HL-60 (cell line): Measurements from ENCODE around the gene RP9.

Source experiments
- DNase-seq, 2 experiments: peaks; one replicate each; pipeline ENCODE4 v3.0.0-alpha.2; 2010 to 2020; ENCODE audit warnings: low read depth in 1 of 2, low spot score in 1 of 2
- H3K27ac ChIP-seq: fragments of 250-450 bp; sonication (Bioruptor Pico); replicated peaks from 2 replicates; pipeline ENCODE4 v1.5.1; 2020; ENCODE audit warnings: mild to moderate bottlenecking, moderate library complexity
- H3K27me3 ChIP-seq: fragments of 250-450 bp; sonication (Bioruptor Pico); 2 replicates; pipeline ENCODE4 v1.5.1; 2021; ENCODE audit warnings: mild to moderate bottlenecking, moderate library complexity; ENCODE audit not compliant: insufficient read depth, poor library complexity, severe bottlenecking
- H3K4me3 ChIP-seq: replicated peaks from 2 replicates; pipeline ENCODE4 v1.5.1; 2011; ENCODE audit warnings: mild to moderate bottlenecking, control low read depth, low read length; ENCODE audit not compliant: insufficient read depth
- GABPA ChIP-seq: IDR thresholded peaks from 2 replicates; pipeline ENCODE4 v1.6.1; 2012; ENCODE audit warnings: low read depth
- POLR2AphosphoS5 ChIP-seq: IDR thresholded peaks from 2 replicates; pipeline ENCODE4 v1.6.1; 2012; ENCODE audit warnings: low read depth
- SPI1 ChIP-seq: IDR thresholded peaks from 2 replicates; pipeline ENCODE4 v1.6.1; 2012; ENCODE audit warnings: low read depth, mild to moderate bottlenecking, borderline replicate concordance
- TF ChIP-seq, protein P1 (sequence below): IDR thresholded peaks from 2 replicates; pipeline ENCODE4 v1.6.1; 2012; ENCODE audit warnings: low read depth; ENCODE audit not compliant: insufficient replicate concordance
- TF ChIP-seq, protein P2 (sequence below): IDR thresholded peaks from one replicate; pipeline ENCODE4 v1.5.1; 2011; ENCODE audit warnings: low read length, control low read depth, inconsistent platforms; ENCODE audit not compliant: insufficient read depth

RP9 gene

DNA sequence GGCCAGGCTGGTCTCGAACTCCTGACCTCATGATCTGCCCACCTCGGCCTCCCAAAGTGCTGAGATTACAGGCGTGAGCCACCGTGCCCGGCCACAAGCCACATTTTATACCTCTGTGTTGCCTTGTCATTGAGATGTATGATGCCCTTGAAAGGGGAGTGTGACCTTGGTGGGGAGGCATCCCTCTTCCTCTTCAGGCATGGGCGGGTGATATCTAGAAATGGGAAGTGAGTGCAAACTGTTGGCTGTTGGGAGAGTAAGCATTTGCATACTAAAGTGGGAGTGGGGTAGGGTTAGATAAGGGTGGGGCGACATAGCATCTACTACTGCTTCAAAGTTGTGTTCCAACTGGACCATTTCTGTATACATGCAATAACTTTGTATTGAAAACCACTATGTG is 20.1 kb downstream of the RP9 start:
- DNase-seq: peak in 1 of 2 experiments; percentile 19
- Histone ChIP-seq H3K27me3 (no peaks in the 10 kb centered on the region), H3K27ac (no peak overlapping the region), H3K4me3 (no peak overlapping the region)
- peak; percentile 72; the same call in 1 of the 2 replicates for TF ChIP-seq SPI1
- TF ChIP-seq GABPA: no peak

DNA sequence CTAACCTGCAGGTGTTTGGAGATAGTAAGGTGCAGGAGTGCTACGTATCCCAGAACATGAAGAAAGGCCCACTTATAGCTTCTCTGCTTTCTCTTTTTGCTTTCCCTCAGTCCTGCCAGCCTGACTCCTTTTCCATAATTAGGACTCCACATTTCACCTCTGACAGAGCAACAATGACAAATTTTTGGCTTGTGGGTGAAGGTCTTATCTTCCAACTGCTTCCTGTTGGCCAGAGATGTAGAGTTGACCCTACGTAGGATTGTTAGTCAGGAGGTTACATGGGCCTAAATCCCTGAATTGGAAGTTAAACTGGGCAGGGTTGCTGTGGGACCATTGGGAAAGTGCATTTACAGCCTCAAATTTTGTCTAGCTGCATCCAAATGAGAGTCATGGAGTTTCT is 21.3 kb downstream of the RP9 start:
- H3K27me3 ChIP-seq: no peaks in the 10 kb centered on the region
- no peak for DNase-seq
- TF ChIP-seq, protein P1, sequence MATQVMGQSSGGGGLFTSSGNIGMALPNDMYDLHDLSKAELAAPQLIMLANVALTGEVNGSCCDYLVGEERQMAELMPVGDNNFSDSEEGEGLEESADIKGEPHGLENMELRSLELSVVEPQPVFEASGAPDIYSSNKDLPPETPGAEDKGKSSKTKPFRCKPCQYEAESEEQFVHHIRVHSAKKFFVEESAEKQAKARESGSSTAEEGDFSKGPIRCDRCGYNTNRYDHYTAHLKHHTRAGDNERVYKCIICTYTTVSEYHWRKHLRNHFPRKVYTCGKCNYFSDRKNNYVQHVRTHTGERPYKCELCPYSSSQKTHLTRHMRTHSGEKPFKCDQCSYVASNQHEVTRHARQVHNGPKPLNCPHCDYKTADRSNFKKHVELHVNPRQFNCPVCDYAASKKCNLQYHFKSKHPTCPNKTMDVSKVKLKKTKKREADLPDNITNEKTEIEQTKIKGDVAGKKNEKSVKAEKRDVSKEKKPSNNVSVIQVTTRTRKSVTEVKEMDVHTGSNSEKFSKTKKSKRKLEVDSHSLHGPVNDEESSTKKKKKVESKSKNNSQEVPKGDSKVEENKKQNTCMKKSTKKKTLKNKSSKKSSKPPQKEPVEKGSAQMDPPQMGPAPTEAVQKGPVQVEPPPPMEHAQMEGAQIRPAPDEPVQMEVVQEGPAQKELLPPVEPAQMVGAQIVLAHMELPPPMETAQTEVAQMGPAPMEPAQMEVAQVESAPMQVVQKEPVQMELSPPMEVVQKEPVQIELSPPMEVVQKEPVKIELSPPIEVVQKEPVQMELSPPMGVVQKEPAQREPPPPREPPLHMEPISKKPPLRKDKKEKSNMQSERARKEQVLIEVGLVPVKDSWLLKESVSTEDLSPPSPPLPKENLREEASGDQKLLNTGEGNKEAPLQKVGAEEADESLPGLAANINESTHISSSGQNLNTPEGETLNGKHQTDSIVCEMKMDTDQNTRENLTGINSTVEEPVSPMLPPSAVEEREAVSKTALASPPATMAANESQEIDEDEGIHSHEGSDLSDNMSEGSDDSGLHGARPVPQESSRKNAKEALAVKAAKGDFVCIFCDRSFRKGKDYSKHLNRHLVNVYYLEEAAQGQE: no peak
- no peak for TF ChIP-seq POLR2AphosphoS5
- no peak for TF ChIP-seq SPI1
- TF ChIP-seq, protein P2, sequence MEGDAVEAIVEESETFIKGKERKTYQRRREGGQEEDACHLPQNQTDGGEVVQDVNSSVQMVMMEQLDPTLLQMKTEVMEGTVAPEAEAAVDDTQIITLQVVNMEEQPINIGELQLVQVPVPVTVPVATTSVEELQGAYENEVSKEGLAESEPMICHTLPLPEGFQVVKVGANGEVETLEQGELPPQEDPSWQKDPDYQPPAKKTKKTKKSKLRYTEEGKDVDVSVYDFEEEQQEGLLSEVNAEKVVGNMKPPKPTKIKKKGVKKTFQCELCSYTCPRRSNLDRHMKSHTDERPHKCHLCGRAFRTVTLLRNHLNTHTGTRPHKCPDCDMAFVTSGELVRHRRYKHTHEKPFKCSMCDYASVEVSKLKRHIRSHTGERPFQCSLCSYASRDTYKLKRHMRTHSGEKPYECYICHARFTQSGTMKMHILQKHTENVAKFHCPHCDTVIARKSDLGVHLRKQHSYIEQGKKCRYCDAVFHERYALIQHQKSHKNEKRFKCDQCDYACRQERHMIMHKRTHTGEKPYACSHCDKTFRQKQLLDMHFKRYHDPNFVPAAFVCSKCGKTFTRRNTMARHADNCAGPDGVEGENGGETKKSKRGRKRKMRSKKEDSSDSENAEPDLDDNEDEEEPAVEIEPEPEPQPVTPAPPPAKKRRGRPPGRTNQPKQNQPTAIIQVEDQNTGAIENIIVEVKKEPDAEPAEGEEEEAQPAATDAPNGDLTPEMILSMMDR: no peak
- no peak for TF ChIP-seq GABPA
- H3K27ac ChIP-seq: no peak overlapping the region
- H3K4me3 ChIP-seq: no peak overlapping the region

DNA sequence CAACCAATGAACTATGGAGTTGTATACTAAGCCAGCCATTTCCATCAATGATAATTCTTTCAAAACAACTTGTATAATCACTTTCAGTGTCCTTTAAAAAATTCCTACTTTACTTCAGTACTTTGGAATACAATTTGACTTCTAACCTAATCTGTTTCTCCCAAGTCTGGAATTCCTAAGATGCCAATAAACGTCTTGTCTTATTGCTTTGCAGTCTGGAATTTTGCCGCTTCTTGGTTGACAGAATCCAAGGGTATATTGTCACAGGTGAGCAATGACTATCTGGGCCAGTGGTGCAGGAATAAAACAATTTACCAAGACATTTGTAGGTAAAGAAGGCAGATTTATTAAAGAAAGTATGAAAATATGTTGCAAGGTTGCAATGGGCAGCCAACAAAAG is 21.8 kb downstream of the RP9 start:
- H3K27me3 ChIP-seq: no peaks in the 10 kb centered on the region
- H3K4me3 ChIP-seq: no peak overlapping the region
- TF ChIP-seq POLR2AphosphoS5 (no peak), GABPA (no peak)
- TF ChIP-seq, protein P2: no peak
- DNase-seq: no peak
- no peak overlapping the region for H3K27ac ChIP-seq

DNA sequence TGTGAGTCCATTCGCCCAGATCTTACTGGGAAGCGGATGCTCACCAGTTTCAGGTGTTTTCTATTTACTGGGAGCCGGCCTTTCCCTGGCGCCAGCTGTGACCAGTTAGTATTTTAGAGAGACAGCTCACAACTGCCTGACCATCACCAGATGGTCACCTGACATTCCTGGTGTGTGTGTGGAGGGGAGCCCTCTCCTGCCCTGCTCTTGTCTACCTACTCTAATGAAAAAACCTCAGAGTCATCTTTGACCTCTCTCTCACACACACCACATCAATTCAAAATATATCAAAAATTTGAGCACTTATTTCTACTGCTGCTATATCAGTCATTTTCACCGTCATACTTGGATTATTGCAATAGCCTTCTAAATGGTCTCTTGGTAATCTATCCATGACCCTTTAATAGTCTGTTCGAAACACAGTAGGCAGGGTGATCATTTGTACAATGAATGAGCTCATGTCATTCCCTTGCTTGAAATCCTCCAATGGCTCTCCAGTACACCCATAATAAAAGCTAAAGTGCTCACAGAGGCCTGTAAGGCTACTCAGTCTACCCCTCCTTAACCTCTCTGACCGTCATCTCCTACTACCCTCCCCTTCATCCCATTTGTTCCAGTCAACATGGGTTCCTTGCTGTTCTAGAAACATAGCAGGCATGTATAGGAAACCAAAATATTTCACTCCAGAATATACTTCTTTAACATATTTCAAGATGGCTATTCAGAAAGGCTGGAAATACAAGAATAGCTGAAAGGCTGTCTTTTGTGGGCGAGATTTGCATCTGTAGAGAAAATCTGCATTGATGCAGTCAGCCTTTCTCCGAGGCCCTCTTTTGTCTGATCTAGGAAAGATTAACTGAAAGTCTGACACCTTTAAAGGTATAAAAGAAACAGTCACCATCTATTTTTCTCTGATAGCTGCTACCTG is 29.2 kb downstream of the RP9 start:
- TF ChIP-seq, protein P2: no peak
- TF ChIP-seq, protein P1: no peak
- TF ChIP-seq GABPA (no peak), SPI1 (no peak), POLR2AphosphoS5 (no peak)
- Histone ChIP-seq H3K27me3 (no peaks in the 10 kb centered on the region), H3K4me3 (no peak overlapping the region), H3K27ac (no peak overlapping the region)
- no peak for DNase-seq
